IPS-11a (cell line): ENCODE measurements around the gene DIP2C.
"Not testable (repeated sequence)": the region's sequence is repeated elsewhere in the genome, so short reads cannot be mapped to it uniquely, and the experiment has no call there.

ENCODE experiments used
- H3K4me3 ChIP-seq: one replicate; pipeline ENCODE4 v1.5.1; 2013; ENCODE audit warnings: low read depth, low read length, control low read depth

Gene DIP2C

GRCh38 chr10:615583-616152, 73.8 kb downstream of the DIP2C start:
- no peak overlapping the region for H3K4me3 ChIP-seq

- H3K4me3 ChIP-seq, result no peak overlapping the region
These were observed 74.5 kb downstream of the DIP2C start for GRCh38 chr10:614790-615582.

- H3K4me3 ChIP-seq, result no peak overlapping the region
These were observed 75.2 kb downstream of the DIP2C start for GRCh38 chr10:614139-614711.

GRCh38 chr10:613271-614138, 76.0 kb downstream of the DIP2C start:
- H3K4me3 ChIP-seq, result no peak overlapping the region

GRCh38 chr10:612696-613095, 76.8 kb downstream of the DIP2C start:
- no peak overlapping the region for H3K4me3 ChIP-seq

- not testable (repeated sequence) for H3K4me3 ChIP-seq
These were observed 78.7 kb downstream of the DIP2C start for GRCh38 chr10:610642-611305.

- no peak overlapping the region for H3K4me3 ChIP-seq
These were observed 79.5 kb downstream of the DIP2C start for GRCh38 chr10:609868-610545.

GRCh38 chr10:609262-609658, 80.2 kb downstream of the DIP2C start:
- H3K4me3 ChIP-seq, result no peak overlapping the region

- no peak overlapping the region for H3K4me3 ChIP-seq
These were observed 80.9 kb downstream of the DIP2C start for GRCh38 chr10:608331-609261.

GRCh38 chr10:607545-608185, 81.8 kb downstream of the DIP2C start:
- no peak overlapping the region for H3K4me3 ChIP-seq

GRCh38 chr10:606762-607544, 82.5 kb downstream of the DIP2C start:
- no peak overlapping the region for H3K4me3 ChIP-seq

GRCh38 chr10:605632-606325, 83.7 kb downstream of the DIP2C start:
- H3K4me3 ChIP-seq, result no peak overlapping the region

GRCh38 chr10:604716-605631, 84.5 kb downstream of the DIP2C start:
- H3K4me3 ChIP-seq, result no peak overlapping the region

- H3K4me3 ChIP-seq, result no peak overlapping the region
These were observed 85.7 kb downstream of the DIP2C start for GRCh38 chr10:603745-604144.

GRCh38 chr10:602391-603005, 87.0 kb downstream of the DIP2C start:
- H3K4me3 ChIP-seq, result no peak overlapping the region

GRCh38 chr10:601660-601963, 87.9 kb downstream of the DIP2C start:
- no peak overlapping the region for H3K4me3 ChIP-seq
